Stomach smooth muscle (tissue), 2 donors: Measurements from ENCODE around the gene COL23A1.
"Not testable (repeated sequence)": the region's sequence is repeated elsewhere in the genome, so short reads cannot be mapped to it uniquely, and the experiment has no call there.

Experiments
- H3K27ac ChIP-seq: one replicate; pipeline ENCODE4 v1.7.0; 2013; ENCODE audit warnings: mild to moderate bottlenecking, low read length, inconsistent platforms
- H3K27me3 ChIP-seq, 2 donors: one replicate each; pipeline ENCODE4 v1.7.0; 2013; ENCODE audit warnings: low read length in 2 of 2; ENCODE audit not compliant: insufficient read depth in 2 of 2, control insufficient read depth in 1 of 2
- H3K36me3 ChIP-seq, 2 donors: one replicate each; pipeline ENCODE4 v1.7.0; 2013; ENCODE audit warnings: low read length in 2 of 2; ENCODE audit not compliant: control insufficient read depth in 2 of 2, insufficient read depth in 2 of 2
- H3K4me1 ChIP-seq: one replicate; pipeline ENCODE4 v1.7.0; 2013; ENCODE audit warnings: low read length; ENCODE audit not compliant: control insufficient read depth, insufficient read depth
- H3K4me3 ChIP-seq, 2 donors: one replicate each; pipeline ENCODE4 v1.7.0; 2013; ENCODE audit warnings: low read length in 2 of 2
- H3K9ac ChIP-seq, 2 donors: one replicate each; pipeline ENCODE4 v1.7.0; 2013; ENCODE audit warnings: low read length in 2 of 2, mild to moderate bottlenecking in 1 of 2
- H3K9me3 ChIP-seq, 2 donors: one replicate each; pipeline ENCODE4 v1.7.0; 2013; ENCODE audit warnings: low read length in 2 of 2; ENCODE audit not compliant: control insufficient read depth in 2 of 2
- donor health status: healthy.
- donor health status: Pancreatic carcinoma.

Gene COL23A1

DNA sequence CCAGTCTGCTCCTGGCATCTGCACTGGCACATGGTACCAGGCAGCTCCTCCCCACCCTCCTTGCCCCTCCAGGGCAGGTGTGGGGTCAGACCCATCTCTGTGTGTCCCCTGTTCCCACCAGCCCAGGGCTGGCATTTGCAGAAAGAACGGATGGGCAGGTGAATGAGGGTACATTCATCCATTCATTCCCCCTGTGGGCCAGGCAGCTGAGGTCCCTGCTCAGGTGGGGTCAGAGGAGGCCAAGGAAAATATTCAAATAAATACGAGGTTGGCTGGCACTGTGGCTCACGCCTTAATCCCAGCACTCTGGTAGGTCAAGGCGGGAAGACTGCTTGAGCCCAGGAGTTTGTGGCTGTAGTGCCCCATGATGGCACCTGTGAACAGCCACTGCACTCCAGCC lies 332.5 kb downstream of the COL23A1 start:
- Histone ChIP-seq H3K9me3 (no peaks in the 10 kb centered on the region), H3K4me1 (no peaks in the 10 kb centered on the region), H3K27ac (no peak overlapping the region), H3K9ac (no peak overlapping the region), H3K4me3 (no peak overlapping the region), H3K36me3 (no peaks in the 10 kb centered on the region), H3K27me3 (no peaks in the 10 kb centered on the region)

- H3K9me3 ChIP-seq: no peaks in the 10 kb centered on the region
- H3K4me1 ChIP-seq: no peaks in the 10 kb centered on the region
- H3K27me3 ChIP-seq: no peaks in the 10 kb centered on the region
- H3K36me3 ChIP-seq: no peaks in the 10 kb centered on the region
- H3K4me3 ChIP-seq: no peak overlapping the region
- no peak overlapping the region for H3K27ac ChIP-seq
- no peak overlapping the region for H3K9ac ChIP-seq
These were observed 333.4 kb downstream of the COL23A1 start for GRCh38 chr5:178256746-178257145.

DNA sequence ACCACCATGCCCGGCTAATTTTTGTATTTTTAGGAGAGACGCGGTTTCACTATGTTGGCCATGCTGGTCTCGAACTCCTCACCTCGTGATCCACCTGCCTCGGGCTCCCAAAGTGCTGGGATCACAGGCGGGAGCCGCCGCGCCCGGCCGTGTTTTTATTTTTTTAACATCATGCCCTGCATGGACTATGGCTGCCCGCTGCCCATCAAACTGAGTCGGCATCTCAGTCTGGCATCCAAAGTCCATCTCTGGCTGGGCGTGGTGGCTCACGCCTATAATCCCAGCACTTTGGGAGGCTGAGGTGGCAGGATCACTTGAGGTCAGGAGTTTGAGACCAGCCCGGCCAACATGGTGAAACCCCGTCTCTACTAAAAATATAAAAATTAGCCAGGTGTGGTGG lies 336.6 kb downstream of the COL23A1 start:
- H3K4me3 ChIP-seq, H3K36me3 ChIP-seq, H3K9ac ChIP-seq, H3K27me3 ChIP-seq, H3K4me1 ChIP-seq, H3K9me3 ChIP-seq, H3K27ac ChIP-seq: not testable (repeated sequence)

DNA sequence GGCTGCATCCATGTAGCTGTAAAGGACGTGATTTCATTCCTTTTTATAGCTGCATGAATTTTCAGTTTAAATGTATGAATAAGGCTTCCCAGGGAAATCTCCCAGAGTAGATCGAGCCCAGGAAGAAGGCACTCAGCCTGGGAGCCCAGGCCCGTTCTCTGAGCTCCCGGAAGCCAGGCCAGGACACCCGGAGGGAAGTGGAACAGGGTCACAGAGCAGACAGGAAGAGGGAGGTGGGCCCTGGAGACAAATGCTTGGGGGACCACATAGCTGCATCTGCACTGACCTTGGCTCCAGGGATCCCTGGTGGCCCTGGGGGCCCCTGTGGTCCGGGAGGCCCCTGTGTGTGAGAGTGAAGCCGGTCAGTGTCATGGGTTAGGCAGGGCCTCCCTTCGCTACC lies 337.9 kb downstream of the COL23A1 start:
- Histone ChIP-seq H3K9ac (no peak overlapping the region), H3K27me3 (peaks cover 0 to 2% of the 10 kb centered on the region in 2 donors), H3K4me1 (no peaks in the 10 kb centered on the region), H3K36me3 (no peaks in the 10 kb centered on the region), H3K4me3 (no peak overlapping the region), H3K9me3 (no peaks in the 10 kb centered on the region), H3K27ac (no peak overlapping the region)

DNA sequence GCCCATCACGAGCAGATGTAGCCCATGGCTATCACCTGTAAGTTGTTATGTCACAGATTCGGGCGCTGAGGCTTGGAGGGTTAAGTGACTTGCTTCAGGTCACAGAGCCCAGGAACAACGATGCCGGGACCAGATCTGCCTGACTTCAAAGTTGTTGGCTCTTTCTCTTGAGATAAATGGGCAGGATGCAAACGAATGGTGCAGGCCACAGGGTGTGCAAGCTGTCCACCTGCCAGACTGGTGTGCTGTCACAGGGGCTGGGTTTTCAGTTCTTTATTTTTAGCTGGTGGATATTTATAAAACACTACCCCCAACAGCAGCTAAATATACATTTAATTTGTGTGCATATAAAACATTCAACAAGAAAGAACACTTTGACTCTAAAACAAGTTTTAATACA lies 339.9 kb downstream of the COL23A1 start:
- no peaks in the 10 kb centered on the region for H3K9me3 ChIP-seq
- peaks cover 0 to 2% of the 10 kb centered on the region in 2 donors for H3K27me3 ChIP-seq
- no peak overlapping the region for H3K27ac ChIP-seq
- H3K4me3 ChIP-seq: no peak overlapping the region
- no peaks in the 10 kb centered on the region for H3K4me1 ChIP-seq
- H3K36me3 ChIP-seq: no peaks in the 10 kb centered on the region
- no peak overlapping the region for H3K9ac ChIP-seq

- Histone ChIP-seq H3K9me3 (no peaks in the 10 kb centered on the region), H3K36me3 (no peaks in the 10 kb centered on the region), H3K4me3 (no peak overlapping the region), H3K4me1 (no peaks in the 10 kb centered on the region), H3K27me3 (peaks cover 0 to 2% of the 10 kb centered on the region in 2 donors), H3K9ac (no peak overlapping the region), H3K27ac (no peak overlapping the region)
These were observed 340.8 kb downstream of the COL23A1 start for GRCh38 chr5:178249191-178249989.

GRCh38 chr5:178248750-178249149 lies 341.4 kb downstream of the COL23A1 start:
- H3K27me3 ChIP-seq: peaks cover 0 to 2% of the 10 kb centered on the region in 2 donors
- H3K36me3 ChIP-seq: no peaks in the 10 kb centered on the region
- H3K9ac ChIP-seq: no peak overlapping the region
- H3K9me3 ChIP-seq: no peaks in the 10 kb centered on the region
- no peak overlapping the region for H3K4me3 ChIP-seq
- no peaks in the 10 kb centered on the region for H3K4me1 ChIP-seq
- H3K27ac ChIP-seq: no peak overlapping the region

- H3K27ac ChIP-seq: no peak overlapping the region
- no peaks in the 10 kb centered on the region for H3K36me3 ChIP-seq
- no peaks in the 10 kb centered on the region for H3K9me3 ChIP-seq
- H3K4me3 ChIP-seq: no peak overlapping the region
- no peak overlapping the region for H3K9ac ChIP-seq
- peaks cover 0 to 2% of the 10 kb centered on the region in 2 donors for H3K27me3 ChIP-seq
- H3K4me1 ChIP-seq: no peaks in the 10 kb centered on the region
These were observed 342.4 kb downstream of the COL23A1 start for GRCh38 chr5:178247481-178248456.

- no peak overlapping the region for H3K27ac ChIP-seq
- H3K9ac ChIP-seq: no peak overlapping the region
- H3K27me3 ChIP-seq: peaks cover 0 to 2% of the 10 kb centered on the region in 2 donors
- H3K4me1 ChIP-seq: no peaks in the 10 kb centered on the region
- H3K36me3 ChIP-seq: no peaks in the 10 kb centered on the region
- no peak overlapping the region for H3K4me3 ChIP-seq
- no peaks in the 10 kb centered on the region for H3K9me3 ChIP-seq
These were observed 343.4 kb downstream of the COL23A1 start for GRCh38 chr5:178246624-178247279.

DNA sequence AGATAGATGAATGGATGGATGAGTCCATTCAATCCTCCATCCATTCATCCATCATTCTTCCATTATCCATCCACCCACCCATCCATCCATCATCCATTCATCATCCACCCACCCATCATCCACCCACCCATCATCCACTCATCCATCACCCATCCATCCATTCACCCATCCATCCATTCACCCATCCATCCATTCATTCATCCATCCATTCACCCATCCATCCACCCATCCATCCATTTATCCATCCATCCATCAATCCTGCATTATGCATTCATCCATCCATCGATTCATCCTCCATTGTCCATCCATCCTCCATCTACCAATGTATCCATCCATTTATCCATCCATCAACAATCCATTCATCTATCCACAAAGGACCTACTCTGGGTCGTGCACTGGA lies 344.8 kb downstream of the COL23A1 start:
- H3K4me1 ChIP-seq: no peaks in the 10 kb centered on the region

More for the DNA sequence above, 344.8 kb downstream of the COL23A1 start:
- Histone ChIP-seq H3K9ac (no peak overlapping the region), H3K27ac (no peak overlapping the region), H3K36me3 (no peaks in the 10 kb centered on the region), H3K27me3 (peaks cover 0 to 2% of the 10 kb centered on the region in 2 donors), H3K4me3 (no peak overlapping the region), H3K9me3 (no peaks in the 10 kb centered on the region)
